Adrenal gland (tissue), 12 donors: ENCODE measurements around the gene MEX3A. TPM values are rescaled to one million over a fixed set of nuclear protein-coding genes. Genes with fewer than 3 reads are reported as not detected.

Experiments
- DNase-seq, 7 donors: peaks; one replicate each; pipeline ENCODE4 v3.0.0-alpha.2; 2019 to 2020
- H3K27ac ChIP-seq, 5 donors: fragments of 200-600 bp; sonication (generic) in 4 of 5; 1 replicate in 3 of 5; 2 replicates in 2 of 5; pipeline versions ENCODE4 v1.5.1 to v1.8.0; 2016 to 2020; ENCODE audit warnings: mild to moderate bottlenecking in 1 of 5
- H3K27me3 ChIP-seq: fragments of 200-600 bp; 2 replicates; pipeline ENCODE4 v1.8.0; 2021
- H3K36me3 ChIP-seq, 2 donors: fragments of 200-600 bp; replicated peaks in 1 of 2; 1 replicate in 1 of 2; 2 replicates in 1 of 2; pipeline versions ENCODE4 v1.5.1 to v1.8.0; 2018 to 2022
- H3K4me1 ChIP-seq, 2 donors: fragments of 200-600 bp; replicated peaks in 1 of 2; 1 replicate in 1 of 2; 2 replicates in 1 of 2; pipeline versions ENCODE4 v1.5.1 to v1.8.0; 2018 to 2021
- H3K4me3 ChIP-seq, 4 donors: fragments of 200-600 bp; sonication (generic) in 3 of 4; one replicate each; pipeline ENCODE4 v1.5.1; 2016 to 2018
- H3K9me3 ChIP-seq, 3 donors: fragments of 200-600 bp; sonication (generic) in 1 of 3; replicated peaks in 1 of 3; 1 replicate in 2 of 3; 2 replicates in 1 of 3; pipeline versions ENCODE4 v1.5.1 to v1.8.0; 2016 to 2021
- POLR2A ChIP-seq, 2 donors: fragments of 450-650 bp; IDR thresholded peaks; one replicate each; pipeline ENCODE4 v1.6.1; 2017; ENCODE audit warnings: antibody characterized with exemption in 2 of 2, mild to moderate bottlenecking in 2 of 2, moderate library complexity in 1 of 2
- WGBS, 4 donors: extraction: QIAGEN DNeasy Blood & Tissue Kit in 2 of 4; methylation state at CpG; one replicate each; pipeline versions ENCODE4 v1.1.5 to v1.1.7; 2013 to 2017; 5-methylcytosine and 5-hydroxymethylcytosine counted together
- intact Hi-C, 2 donors: fragments of 100-400 bp; cut with DNase I; formaldehyde crosslinking; loops; one replicate each; pipeline versions ENCODE4 v1.14.1 to v1.15.0; 2022 to 2023
- polyA plus RNA-seq, 3 donors: library from polyadenylated mRNA; stranded (reverse); fragments of 200-250 nt in 2 of 3; fragments of 350-450 nt in 1 of 3; fragmentation: Illumina TruSeq in 1 of 3; extraction: RNeasy Lipid Tissue Mini Kit (QIAGEN cat#74804) in 1 of 3; gene quantifications; one replicate each; pipeline ENCODE4 v1.2.3, GENCODE V29; 2013 to 2014
- total RNA-seq, 9 donors: library from RNA; depleted of rRNA in 4 of 9; stranded (reverse); fragments of >200 nt in 4 of 9; fragments of 120-200 nt in 1 of 9; fragmentation: NEBNext Ultra II Directional in 1 of 9; extraction: Animal tissue kit (Norgen Biotek cat#: 25700) in 1 of 9; gene quantifications; one replicate each; pipeline versions ENCODE4 v1.1.0 to v1.2.4, GENCODE V29; 2013 to 2023
- TF ChIP-seq, protein P1 (sequence below), 6 experiments: fragments of 450-650 bp in 4 of 6; fragments of 200-600 bp in 2 of 6; sonication (generic) in 1 of 6; IDR thresholded peaks; 1 replicate in 5 of 6; 2 replicates in 1 of 6; pipeline versions ENCODE4 v1.5.1 to v1.8.0; 2016 to 2021; ENCODE audit warnings: antibody characterized with exemption in 6 of 6, mild to moderate bottlenecking in 2 of 6, moderate library complexity in 1 of 6
- donor health status: healthy with polysubstance abuse.
- donor health status: Bipolar disorder and iron deficiency.
- donor health status: DM: yes; HTN: yes; CAD: no.
- donor health status: DM: no; HTN: no; CAD: no.
- donor health status: DM: no; HTN: no; CAD: no.
- donor health status: DM: yes; HTN: yes; CAD: no.

The MEX3A gene
- total and polyA plus RNA-seq, 12 donors = 0.09 to 2.4 (median 0.37) TPM

DNA sequence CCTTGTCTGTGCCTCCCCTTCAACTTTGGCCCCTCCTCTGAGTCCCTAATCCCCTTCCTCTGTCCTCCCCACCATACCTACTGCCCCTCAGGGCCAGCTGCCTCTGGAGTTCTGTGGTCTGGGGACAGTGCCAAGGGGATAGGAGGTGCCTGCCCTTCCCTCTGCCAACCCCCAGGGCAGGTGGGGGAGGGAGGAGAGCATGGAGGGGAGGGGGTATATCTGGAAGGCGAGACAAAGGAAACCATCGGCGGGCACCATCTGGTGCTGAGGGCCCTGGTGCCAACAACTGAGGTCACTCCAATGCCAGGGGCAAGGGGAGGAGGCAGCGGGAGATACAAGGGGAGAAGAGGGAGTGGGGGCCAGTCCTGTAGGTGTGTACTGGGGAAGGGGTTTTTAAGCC is 11.7 kb downstream of the MEX3A start:
- Histone ChIP-seq H3K36me3 (no peaks in the 10 kb centered on the region), H3K4me1 (no peaks in the 10 kb centered on the region), H3K4me3 (no peak overlapping the region), H3K27me3 (no peaks in the 10 kb centered on the region), H3K9me3 (no peaks in the 10 kb centered on the region), H3K27ac (no peak overlapping the region)
- intact Hi-C loops = no loop called here
- DNase-seq = no peak
- WGBS, 4 donors = 61 to 73% (median 67%) methylated on average over 4 of the region's 4 CpGs
- TF ChIP-seq POLR2A (IDR thresholded peaks at IDR 0.05) = no peak
- TF ChIP-seq, protein P1, sequence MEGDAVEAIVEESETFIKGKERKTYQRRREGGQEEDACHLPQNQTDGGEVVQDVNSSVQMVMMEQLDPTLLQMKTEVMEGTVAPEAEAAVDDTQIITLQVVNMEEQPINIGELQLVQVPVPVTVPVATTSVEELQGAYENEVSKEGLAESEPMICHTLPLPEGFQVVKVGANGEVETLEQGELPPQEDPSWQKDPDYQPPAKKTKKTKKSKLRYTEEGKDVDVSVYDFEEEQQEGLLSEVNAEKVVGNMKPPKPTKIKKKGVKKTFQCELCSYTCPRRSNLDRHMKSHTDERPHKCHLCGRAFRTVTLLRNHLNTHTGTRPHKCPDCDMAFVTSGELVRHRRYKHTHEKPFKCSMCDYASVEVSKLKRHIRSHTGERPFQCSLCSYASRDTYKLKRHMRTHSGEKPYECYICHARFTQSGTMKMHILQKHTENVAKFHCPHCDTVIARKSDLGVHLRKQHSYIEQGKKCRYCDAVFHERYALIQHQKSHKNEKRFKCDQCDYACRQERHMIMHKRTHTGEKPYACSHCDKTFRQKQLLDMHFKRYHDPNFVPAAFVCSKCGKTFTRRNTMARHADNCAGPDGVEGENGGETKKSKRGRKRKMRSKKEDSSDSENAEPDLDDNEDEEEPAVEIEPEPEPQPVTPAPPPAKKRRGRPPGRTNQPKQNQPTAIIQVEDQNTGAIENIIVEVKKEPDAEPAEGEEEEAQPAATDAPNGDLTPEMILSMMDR (IDR thresholded peaks at IDR 0.05) = no peak

DNA sequence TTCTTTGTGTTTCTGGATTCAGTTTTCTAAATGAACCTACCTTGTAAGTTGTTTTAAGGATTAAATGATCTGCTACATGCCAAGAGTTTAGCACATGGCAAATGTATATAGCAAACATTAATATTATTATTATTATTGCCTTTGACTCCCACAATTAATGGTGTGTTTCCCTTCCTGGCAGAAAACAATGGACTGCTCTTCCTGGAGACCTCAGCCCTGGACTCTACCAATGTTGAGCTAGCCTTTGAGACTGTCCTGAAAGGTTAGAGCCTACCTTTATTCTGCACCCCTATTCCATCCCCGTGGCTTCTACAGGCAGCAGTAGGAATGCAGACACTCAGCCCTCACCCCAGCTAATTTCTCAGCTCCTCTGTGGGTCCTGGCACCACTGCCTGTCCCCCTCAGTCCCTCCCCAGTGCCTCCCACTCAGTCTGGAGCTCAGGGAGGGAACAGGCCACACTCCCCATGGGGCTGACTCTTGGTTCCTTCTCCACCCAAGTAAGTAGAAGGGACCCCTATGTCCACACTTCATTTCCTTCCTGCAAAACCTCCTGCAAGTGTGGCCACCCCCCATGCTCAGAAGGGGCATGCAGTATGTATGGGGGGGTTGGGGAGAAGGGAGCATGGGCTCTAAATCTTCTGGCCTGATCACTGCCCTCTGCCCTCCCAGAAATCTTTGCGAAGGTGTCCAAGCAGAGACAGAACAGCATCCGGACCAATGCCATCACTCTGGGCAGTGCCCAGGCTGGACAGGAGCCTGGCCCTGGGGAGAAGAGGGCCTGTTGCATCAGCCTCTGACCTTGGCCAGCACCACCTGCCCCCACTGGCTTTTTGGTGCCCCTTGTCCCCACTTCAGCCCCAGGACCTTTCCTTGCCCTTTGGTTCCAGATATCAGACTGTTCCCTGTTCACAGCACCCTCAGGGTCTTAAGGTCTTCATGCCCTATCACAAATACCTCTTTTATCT is 12.5 kb downstream of the MEX3A start:
- TF ChIP-seq POLR2A (IDR thresholded peaks at IDR 0.05) = no peak
- TF ChIP-seq, protein P1 (IDR thresholded peaks at IDR 0.05) = no peak
- no peak overlapping the region for H3K4me3 ChIP-seq
- no peaks in the 10 kb centered on the region for H3K9me3 ChIP-seq
- WGBS, 4 donors = 52 to 67% (median 62%) methylated on average over 2 to 3 of the region's 3 CpGs
- H3K27me3 ChIP-seq = no peaks in the 10 kb centered on the region
- intact Hi-C loops = loop anchor here (5.0 to 10.0 kb wide), 3 partner anchors 65 to 127 kb away; partner anchors contain the start of gene RXFP4 (in 2 of the 2)
- no peaks in the 10 kb centered on the region for H3K4me1 ChIP-seq
- DNase-seq = no peak
- no peaks in the 10 kb centered on the region for H3K36me3 ChIP-seq
- no peak overlapping the region for H3K27ac ChIP-seq

DNA sequence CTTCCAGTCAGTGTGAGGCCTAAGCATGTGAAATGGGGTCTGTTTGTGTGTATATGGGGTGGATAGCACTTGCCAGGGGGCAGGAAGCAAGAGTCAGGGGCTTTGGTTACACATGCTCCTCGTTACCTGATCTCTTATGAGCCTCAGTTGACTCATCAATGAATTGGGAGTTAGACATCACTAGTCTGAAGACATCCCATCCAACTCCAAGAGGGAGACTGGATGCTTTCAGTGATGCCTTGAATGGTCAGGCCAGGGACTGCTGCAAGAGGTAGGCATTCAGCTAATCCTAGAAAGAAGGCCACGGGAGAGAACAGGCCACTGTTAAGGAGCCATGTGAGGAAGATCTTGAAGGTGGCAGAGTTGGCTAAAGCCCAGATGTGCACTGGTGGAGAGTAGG is 15.0 kb downstream of the MEX3A start:
- no peak for DNase-seq
- H3K36me3 ChIP-seq = no peaks in the 10 kb centered on the region
- no peak overlapping the region for H3K27ac ChIP-seq
- WGBS, 4 donors = 56 to 89% (median 70%) methylated on average over 2 of the region's 2 CpGs
- no peaks in the 10 kb centered on the region for H3K9me3 ChIP-seq
- no peaks in the 10 kb centered on the region for H3K27me3 ChIP-seq
- H3K4me1 ChIP-seq = no peaks in the 10 kb centered on the region
- no peak overlapping the region for H3K4me3 ChIP-seq
- TF ChIP-seq POLR2A (IDR thresholded peaks at IDR 0.05) = no peak
- TF ChIP-seq, protein P1 (IDR thresholded peaks at IDR 0.05) = no peak
- intact Hi-C loops = loop anchor here (5.0 to 10.0 kb wide), 3 partner anchors 62 to 125 kb away; partner anchors contain the start of gene RXFP4 (in 2 of the 2)

DNA sequence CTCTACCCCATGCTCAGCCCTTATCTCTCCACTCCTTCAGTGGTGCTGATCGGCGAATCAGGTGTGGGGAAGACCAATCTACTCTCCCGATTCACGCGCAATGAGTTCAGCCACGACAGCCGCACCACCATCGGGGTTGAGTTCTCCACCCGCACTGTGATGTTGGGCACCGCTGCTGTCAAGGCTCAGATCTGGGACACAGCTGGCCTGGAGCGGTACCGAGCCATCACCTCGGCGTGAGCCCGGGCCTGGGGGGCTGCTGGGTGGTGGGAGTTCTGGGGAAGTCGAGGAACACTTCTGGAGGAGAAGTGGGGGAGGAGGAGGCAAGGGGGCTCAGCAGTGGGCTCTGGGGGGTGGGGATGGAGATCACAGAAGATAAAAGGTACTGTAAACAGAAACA is 16.4 kb downstream of the MEX3A start:
- Histone ChIP-seq H3K36me3 (no peaks in the 10 kb centered on the region), H3K27me3 (no peaks in the 10 kb centered on the region), H3K27ac (no peak overlapping the region), H3K4me3 (no peak overlapping the region), H3K4me1 (no peaks in the 10 kb centered on the region), H3K9me3 (no peaks in the 10 kb centered on the region)
- 77 to 81% (median 79%) methylated on average over 11 to 16 of the region's 16 CpGs for WGBS, 4 donors
- TF ChIP-seq POLR2A (IDR thresholded peaks at IDR 0.05) = no peak
- TF ChIP-seq, protein P1 (IDR thresholded peaks at IDR 0.05) = no peak
- intact Hi-C loops = loop anchor here (5.0 to 10.0 kb wide), 3 partner anchors 61 to 124 kb away; partner anchors contain the start of gene RXFP4 (in 2 of the 2)
- DNase-seq = no peak
